Measurements from ENCODE around the gene FTO.
"Not testable (repeated sequence)": the region's sequence is repeated elsewhere in the genome, so short reads cannot be mapped to it uniquely, and the experiment has no call there.

Gene FTO

GRCh38 chr16:53864819-53865493 is 161.0 kb downstream of the FTO start:
- DNase-seq (ENCODE audit: low read depth in 2 of 2): no peak

- DNase-seq (ENCODE audit: low read depth in 2 of 2): no peak
Measured at GRCh38 chr16:53865494-53865863, 161.5 kb downstream of the FTO start.

- no peak for DNase-seq (ENCODE audit: low read depth in 2 of 2)
Measured at GRCh38 chr16:53866520-53866919, 162.6 kb downstream of the FTO start.

- no peak for DNase-seq (ENCODE audit: low read depth in 2 of 2)
Measured at GRCh38 chr16:53870831-53871230, 166.9 kb downstream of the FTO start.

- no peak for DNase-seq (ENCODE audit: low read depth in 2 of 2)
Measured at GRCh38 chr16:53872248-53873221, 168.6 kb downstream of the FTO start.

GRCh38 chr16:53876811-53877210 is 172.9 kb downstream of the FTO start:
- no peak for DNase-seq (ENCODE audit: low read depth in 2 of 2)

- DNase-seq (ENCODE audit: low read depth in 2 of 2): no peak
Measured at GRCh38 chr16:53878216-53878615, 174.3 kb downstream of the FTO start.

GRCh38 chr16:53881371-53881770 is 177.4 kb downstream of the FTO start:
- no peak for DNase-seq (ENCODE audit: low read depth in 2 of 2)

GRCh38 chr16:53882310-53882709 is 178.4 kb downstream of the FTO start:
- DNase-seq (ENCODE audit: low read depth in 2 of 2): no peak

GRCh38 chr16:53884748-53885147 is 180.8 kb downstream of the FTO start:
- DNase-seq (ENCODE audit: low read depth in 2 of 2): no peak

- no peak for DNase-seq (ENCODE audit: low read depth in 2 of 2)
Measured at GRCh38 chr16:53886482-53887378, 182.8 kb downstream of the FTO start.

GRCh38 chr16:53888222-53888621 is 184.3 kb downstream of the FTO start:
- DNase-seq (ENCODE audit: low read depth in 2 of 2): no peak

GRCh38 chr16:53890877-53891276 is 186.9 kb downstream of the FTO start:
- DNase-seq (ENCODE audit: low read depth in 2 of 2): not testable (repeated sequence)

GRCh38 chr16:53891409-53892139 is 187.6 kb downstream of the FTO start:
- DNase-seq (ENCODE audit: low read depth in 2 of 2): no peak

GRCh38 chr16:53892155-53892554 is 188.2 kb downstream of the FTO start:
- peak in 1 of 2 experiments; percentile 22 for DNase-seq (ENCODE audit: low read depth in 2 of 2)

- DNase-seq (ENCODE audit: low read depth in 2 of 2): no peak
Measured at GRCh38 chr16:53893731-53894435, 189.9 kb downstream of the FTO start.

- no peak for DNase-seq (ENCODE audit: low read depth in 2 of 2)
Measured at GRCh38 chr16:53894686-53895085, 190.7 kb downstream of the FTO start.

GRCh38 chr16:53895433-53895832 is 191.5 kb downstream of the FTO start:
- no peak for DNase-seq (ENCODE audit: low read depth in 2 of 2)

- no peak for DNase-seq (ENCODE audit: low read depth in 2 of 2)
Measured at GRCh38 chr16:53895851-53896250, 191.9 kb downstream of the FTO start.

GRCh38 chr16:53896722-53897121 is 192.8 kb downstream of the FTO start:
- DNase-seq (ENCODE audit: low read depth in 2 of 2): no peak

GRCh38 chr16:53898993-53899392 is 195.0 kb downstream of the FTO start:
- no peak for DNase-seq (ENCODE audit: low read depth in 2 of 2)
